Tibial artery (tissue), 4 donors: Measurements from ENCODE around the gene TPCN1.
A peak's percentile ranks its signal among the peaks of the same experiment; 100 is the strongest.

Experiments
- DNase-seq, 2 donors: peaks; one replicate each; pipeline ENCODE4 v3.0.0-alpha.2; 2019
- H3K27ac ChIP-seq, 2 donors: fragments of 200-600 bp; sonication (generic) in 1 of 2; 1 replicate in 1 of 2; 2 replicates in 1 of 2; pipeline ENCODE4 v1.5.1; 2018 to 2019; ENCODE audit warnings: mild to moderate bottlenecking in 1 of 2
- H3K27me3 ChIP-seq, 2 donors: fragments of 200-600 bp; sonication (generic) in 1 of 2; one replicate each; pipeline versions ENCODE4 v1.5.1 to v1.6.0; 2016 to 2019
- H3K36me3 ChIP-seq, 3 donors: fragments of 200-600 bp; sonication (generic) in 2 of 3; one replicate each; pipeline ENCODE4 v1.5.1; 2016 to 2019; ENCODE audit warnings: mild to moderate bottlenecking in 2 of 3
- H3K4me1 ChIP-seq, 4 donors: fragments of 200-600 bp; sonication (generic) in 2 of 4; 1 replicate in 3 of 4; 2 replicates in 1 of 4; pipeline ENCODE4 v1.5.1; 2016 to 2019
- H3K4me3 ChIP-seq, 2 donors: fragments of 200-600 bp; sonication (generic) in 1 of 2; 1 replicate in 1 of 2; 2 replicates in 1 of 2; pipeline ENCODE4 v1.5.1; 2018 to 2019; ENCODE audit warnings: mild to moderate bottlenecking in 2 of 2
- H3K9me3 ChIP-seq, 3 donors: fragments of 200-600 bp; sonication (generic) in 1 of 3; one replicate each; pipeline ENCODE4 v1.5.1; 2016 to 2019
- CTCF ChIP-seq, 2 experiments: fragments of 200-600 bp in 1 of 2; fragments of 450-650 bp in 1 of 2; IDR thresholded peaks; one replicate each; pipeline ENCODE4 v1.5.1; 2017 to 2019; ENCODE audit warnings: antibody characterized with exemption in 2 of 2, mild to moderate bottlenecking in 1 of 2, moderate library complexity in 1 of 2
- intact Hi-C: fragments of 100-400 bp; cut with DNase I; formaldehyde crosslinking; loops from one replicate; pipeline ENCODE4 v1.15.0; 2023; ENCODE audit warnings: low total_unique reads

TPCN1 gene

GRCh38 chr12:113334786-113335539 lies 113.7 kb downstream of the TPCN1 start, which contains the start of gene SLC8B1:
TSS of gene SLC8B1 (minus strand) at chr12:113335109. CDS start at chr12:113332878, 2,231 bp downstream.
- intact Hi-C loops: loop anchor here (10.0 kb wide), 1 partner anchor 140 kb away; no protein-coding TSS in a partner anchor
- Histone ChIP-seq H3K27me3 (no peaks in the 10 kb centered on the region), H3K36me3 (peaks cover 0 to 28% (median 23%) of the 10 kb centered on the region in 3 donors), H3K4me3 (peak within 1 kb of the TSS; percentile 65 to 81), H3K4me1 (peaks cover 0 to 28% (median 23%) of the 10 kb centered on the region in 4 donors), H3K9me3 (no peaks in the 10 kb centered on the region), H3K27ac (peak within 1 kb of the TSS; percentile 74 to 77)
- TF ChIP-seq CTCF (IDR thresholded peaks at IDR 0.05): no peak
- DNase-seq: peak; percentile 85 to 93

DNA sequence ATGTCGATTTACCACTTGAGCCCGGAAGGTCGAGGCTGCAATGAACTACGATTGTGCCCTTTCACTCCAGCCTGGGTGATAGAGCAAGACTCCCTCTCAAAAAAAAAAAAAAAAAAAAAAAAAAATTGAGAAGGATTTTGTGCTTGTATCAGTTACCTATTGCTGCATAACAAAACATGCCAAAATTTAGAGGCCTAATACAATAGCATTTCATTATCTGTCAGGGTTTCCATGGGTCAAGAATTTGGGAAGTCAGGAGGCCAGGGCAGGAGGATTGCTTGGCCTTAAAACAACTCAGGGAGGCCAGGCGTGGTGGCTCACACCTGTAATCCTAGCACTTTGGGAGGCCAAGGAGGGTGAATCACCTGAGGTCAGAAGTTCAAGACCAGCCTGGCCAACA lies 118.3 kb downstream of the TPCN1 start:
- intact Hi-C loops: loop anchor here (10.0 kb wide), 1 partner anchor 145 kb away; no protein-coding TSS in a partner anchor
- DNase-seq: no peak
- TF ChIP-seq CTCF (IDR thresholded peaks at IDR 0.05): no peak

GRCh38 chr12:113340061-113340460 lies 118.8 kb downstream of the TPCN1 start:
- Histone ChIP-seq H3K4me1 (peaks cover 0 to 10% (median 6%) of the 10 kb centered on the region in 4 donors), H3K27me3 (no peaks in the 10 kb centered on the region), H3K4me3 (no peak overlapping the region), H3K9me3 (no peaks in the 10 kb centered on the region), H3K36me3 (no peaks in the 10 kb centered on the region), H3K27ac (no peak overlapping the region)
- intact Hi-C loops: no loop called here
- DNase-seq: no peak
- no peak for TF ChIP-seq CTCF (IDR thresholded peaks at IDR 0.05)

More for the DNA sequence above, 118.3 kb downstream of the TPCN1 start:
- Histone ChIP-seq H3K36me3 (no peaks in the 10 kb centered on the region), H3K4me1 (peaks cover 0 to 10% (median 6%) of the 10 kb centered on the region in 4 donors), H3K4me3 (no peak overlapping the region), H3K9me3 (no peaks in the 10 kb centered on the region), H3K27me3 (no peaks in the 10 kb centered on the region), H3K27ac (no peak overlapping the region)

DNA sequence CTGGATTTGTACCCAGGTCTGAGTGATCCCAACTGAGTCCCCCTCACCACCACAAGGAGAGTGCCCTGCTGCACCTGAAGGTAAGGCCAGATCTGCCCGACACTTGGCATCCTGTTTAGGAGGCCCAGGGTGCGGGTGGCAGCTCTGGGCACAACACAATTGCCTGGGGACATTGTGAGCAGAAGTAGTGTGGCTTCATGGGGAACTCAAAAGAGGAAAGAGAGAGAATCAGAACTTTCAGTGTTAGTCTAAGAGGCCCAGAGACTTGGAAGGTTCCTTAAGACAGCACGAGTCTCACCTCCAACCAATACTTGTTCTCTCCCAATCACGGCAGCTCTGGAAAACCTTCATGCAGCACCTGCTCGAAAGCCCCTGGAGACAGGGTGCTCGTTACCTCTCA lies 120.3 kb downstream of the TPCN1 start:
- Histone ChIP-seq H3K4me1 (no peaks in the 10 kb centered on the region), H3K36me3 (no peaks in the 10 kb centered on the region), H3K4me3 (no peak overlapping the region), H3K9me3 (no peaks in the 10 kb centered on the region), H3K27ac (no peak overlapping the region), H3K27me3 (no peaks in the 10 kb centered on the region)
- TF ChIP-seq CTCF (IDR thresholded peaks at IDR 0.05): no peak
- intact Hi-C loops: no loop called here
- DNase-seq: no peak

- Histone ChIP-seq H3K4me1 (no peaks in the 10 kb centered on the region), H3K27ac (no peak overlapping the region), H3K9me3 (no peaks in the 10 kb centered on the region)
Observed at GRCh38 chr12:113345318-113345717, 124.1 kb downstream of the TPCN1 start.

More at GRCh38 chr12:113345318-113345717, 124.1 kb downstream of the TPCN1 start:
- Histone ChIP-seq H3K36me3 (no peaks in the 10 kb centered on the region), H3K27me3 (peaks cover 0 to 7% of the 10 kb centered on the region in 2 donors), H3K4me3 (no peak overlapping the region)
- intact Hi-C loops: no loop called here
- DNase-seq: no peak
- TF ChIP-seq CTCF (IDR thresholded peaks at IDR 0.05): no peak
